ENCODE results near the gene BEX2.
"Not testable (repeated sequence)": the region's sequence is repeated elsewhere in the genome, so short reads cannot be mapped to it uniquely, and the experiment has no call there.

Gene BEX2

DNA sequence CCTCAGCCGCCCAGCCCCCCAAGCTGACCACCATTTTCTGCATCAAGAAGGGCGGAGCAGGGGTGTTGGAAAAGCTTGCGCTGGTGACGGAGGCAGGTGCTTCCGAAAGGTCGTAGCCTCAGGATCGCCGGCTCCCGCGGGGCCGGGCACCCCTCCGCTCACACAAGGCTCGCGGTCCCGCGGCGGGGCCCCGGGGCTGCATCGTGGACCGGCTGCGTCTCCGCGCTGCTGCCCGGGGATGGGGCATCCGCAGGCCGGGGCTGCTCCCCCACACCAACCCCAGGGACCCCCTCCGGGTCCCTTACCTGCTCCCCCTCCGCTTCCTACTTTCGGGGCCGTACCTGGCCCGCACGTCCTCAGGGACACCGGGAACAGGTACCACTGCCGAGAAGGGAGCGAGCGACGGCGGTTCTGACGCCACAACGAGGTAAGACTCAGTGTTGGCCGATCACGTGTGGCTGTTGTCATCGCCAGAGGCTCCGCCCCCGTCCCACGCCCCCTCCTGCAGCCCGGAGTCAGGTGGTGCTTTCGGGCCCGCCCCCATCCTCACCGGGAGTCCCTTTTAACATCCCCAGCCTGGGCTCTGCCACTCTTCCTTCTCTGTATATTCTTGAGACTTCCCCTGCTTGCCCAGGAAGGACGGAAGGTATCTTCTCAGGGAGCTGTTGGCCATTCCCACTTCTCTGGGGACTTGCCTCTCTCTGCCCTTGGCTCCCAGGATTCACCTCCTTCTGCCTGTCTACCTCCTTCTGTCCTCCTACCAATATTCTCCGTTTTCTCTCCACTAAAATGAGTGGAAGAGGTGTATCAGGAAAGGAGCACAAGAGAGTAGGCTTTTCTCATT lies at the start of gene BEX2:
Gene BEX2, minus strand, starts transcription at position 436 of the 844 bp plus-strand sequence. CDS start 1,014 bp downstream, outside the sequence.
- peak; percentile 70 for DNase-seq (ENCODE audit: low read depth)

DNA sequence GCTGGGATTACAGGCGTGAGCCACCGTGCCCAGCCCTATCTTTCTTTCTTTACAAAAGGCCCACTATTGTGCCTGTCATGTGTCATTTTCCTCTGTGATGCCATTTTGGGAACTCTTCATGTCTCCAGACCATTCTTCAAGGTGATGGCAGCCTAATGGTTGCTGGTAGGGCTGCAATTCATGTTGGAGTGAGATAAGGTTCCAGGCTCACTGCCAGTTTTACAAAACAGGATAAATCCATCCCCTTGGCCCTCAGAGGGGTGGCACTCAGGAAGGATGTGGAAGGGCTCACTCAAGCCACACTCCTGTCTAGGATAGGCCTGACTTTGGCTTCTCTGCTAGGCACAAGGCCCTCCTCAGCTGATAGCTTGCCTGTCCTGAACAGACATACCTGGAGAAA lies 49.3 kb upstream of the BEX2 start:
- DNase-seq (ENCODE audit: low read depth) = no peak

DNA sequence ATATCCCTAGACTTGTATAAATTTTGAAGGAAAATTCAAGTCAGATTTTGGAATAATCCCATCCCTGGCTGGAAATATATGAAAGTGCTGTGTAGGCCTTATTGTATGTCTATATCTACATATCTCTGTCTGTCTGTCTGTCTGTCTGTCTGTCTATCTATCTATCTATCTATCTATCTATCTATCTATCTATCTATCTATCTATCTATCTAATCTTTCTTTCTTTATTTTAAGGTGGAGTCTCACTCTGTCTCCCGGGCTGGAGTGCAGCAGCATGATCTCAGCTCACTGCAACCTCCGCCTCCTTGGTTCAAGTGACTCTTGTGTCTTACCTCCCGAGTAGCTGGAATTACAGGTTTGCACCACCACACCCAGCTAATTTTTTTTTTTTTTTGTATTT lies 48.8 kb upstream of the BEX2 start:
- not testable (repeated sequence) for DNase-seq (ENCODE audit: low read depth)

DNA sequence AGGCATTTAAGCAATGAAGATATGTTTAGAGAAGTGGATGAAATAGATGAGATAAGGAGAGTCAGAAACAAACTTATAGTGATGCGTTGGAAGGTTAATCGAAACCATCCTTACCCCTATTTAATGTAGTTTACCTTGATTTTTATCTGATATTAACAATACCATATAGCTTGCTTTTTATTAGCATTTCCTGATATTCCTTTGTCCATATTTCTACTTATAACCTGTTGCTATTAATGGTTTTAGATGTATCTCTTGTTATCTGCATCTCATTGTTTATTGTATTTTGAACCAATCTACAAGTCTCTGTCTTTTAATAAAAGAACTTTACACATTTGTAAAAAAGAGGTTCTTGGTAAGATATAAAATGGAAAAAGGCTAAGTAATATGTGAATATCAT lies 47.1 kb upstream of the BEX2 start:
- DNase-seq (ENCODE audit: low read depth) = no peak

DNA sequence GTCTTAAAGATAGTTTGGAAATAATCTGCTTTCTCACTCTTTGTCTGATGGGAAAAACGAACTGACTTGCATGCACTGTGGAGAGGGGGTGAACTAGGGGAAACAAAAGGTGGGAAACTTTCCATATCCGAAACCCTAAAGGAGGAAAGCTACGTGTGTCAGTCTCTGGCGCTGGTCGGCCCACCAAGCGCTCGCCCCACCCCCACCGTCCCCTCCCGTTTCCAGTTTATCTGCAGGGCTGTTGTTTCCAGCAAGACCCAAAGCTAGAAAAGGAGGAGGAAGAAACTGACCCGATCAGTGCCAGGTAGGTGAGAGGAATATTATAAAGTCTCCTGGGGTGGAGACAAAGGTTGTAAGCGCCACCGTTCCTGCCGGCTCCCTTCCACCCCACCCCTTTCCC lies 46.1 kb upstream of the BEX2 start:
- no peak for DNase-seq (ENCODE audit: low read depth)

DNA sequence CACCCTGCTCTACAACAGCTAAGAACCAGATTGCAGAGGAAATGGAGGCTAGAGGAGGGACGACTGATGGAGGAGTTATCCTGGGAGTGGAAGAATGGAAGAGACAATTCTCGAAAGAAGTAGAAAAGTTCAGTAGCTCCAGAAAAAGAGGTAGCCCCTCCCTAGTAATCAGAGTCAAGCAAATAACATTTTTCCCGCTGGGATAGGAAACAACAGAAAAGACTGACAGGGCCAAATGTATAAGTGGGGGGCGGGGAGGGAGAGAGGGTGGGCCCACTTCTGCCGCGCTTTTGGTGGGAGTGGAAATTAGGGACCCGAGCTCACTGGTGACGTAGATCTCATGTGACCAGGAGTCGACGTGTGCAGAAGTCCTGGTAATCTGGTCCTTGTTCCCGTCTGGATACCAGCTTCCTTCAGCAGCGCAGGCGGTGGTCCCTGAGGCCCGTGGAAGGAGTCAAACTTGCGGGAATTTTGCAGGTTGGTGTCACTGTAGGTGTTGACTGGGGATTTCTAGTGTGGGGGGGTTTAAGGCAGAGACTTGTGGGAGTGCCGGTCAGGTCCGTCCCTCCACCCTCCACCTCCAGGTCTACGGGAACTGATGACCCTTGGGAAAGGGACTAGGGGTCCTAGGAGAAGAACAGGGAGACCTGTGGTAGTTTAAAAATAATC lies 45.5 kb upstream of the BEX2 start, which contains the start of gene TCEAL9:
Gene TCEAL9, plus strand, starts transcription at position 377 of the 669 bp plus-strand sequence. CDS start 1,179 bp downstream, outside the sequence.
- no peak for DNase-seq (ENCODE audit: low read depth)

DNA sequence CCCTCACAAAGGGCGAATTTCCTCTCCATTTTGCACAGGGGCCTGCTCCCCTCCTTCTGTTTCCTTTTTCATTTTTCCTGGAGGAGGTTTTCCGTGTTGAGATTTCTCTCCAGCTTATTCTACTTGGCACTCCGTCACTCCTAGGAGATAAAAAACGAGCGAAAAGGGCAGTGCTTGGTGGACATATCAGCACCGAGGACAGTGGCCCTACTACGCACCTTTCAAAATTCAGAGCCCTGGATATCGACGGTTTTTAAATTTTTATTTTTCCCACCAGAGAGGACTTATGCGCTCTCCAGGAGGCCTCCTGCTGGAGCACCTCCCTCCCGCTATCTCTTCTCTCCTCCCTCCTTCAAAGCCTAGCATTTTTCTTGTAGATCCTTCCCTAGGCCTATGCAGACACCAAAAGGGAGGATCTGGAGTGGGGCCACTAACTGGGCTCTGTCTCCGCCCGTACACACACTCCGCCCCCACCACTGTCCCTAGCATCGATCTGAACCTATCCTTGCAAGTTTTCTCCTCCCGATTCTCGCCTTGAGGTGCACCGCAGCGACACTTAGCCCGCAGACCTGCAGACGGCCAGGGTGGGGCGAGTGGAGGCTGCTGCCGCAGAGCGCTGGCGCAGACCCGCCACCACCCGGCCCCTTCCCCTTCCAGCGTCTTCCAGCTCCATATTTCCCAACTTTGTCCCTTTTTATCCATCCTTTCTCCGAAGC lies 37.0 kb upstream of the BEX2 start:
- DNase-seq (ENCODE audit: low read depth) = no peak

DNA sequence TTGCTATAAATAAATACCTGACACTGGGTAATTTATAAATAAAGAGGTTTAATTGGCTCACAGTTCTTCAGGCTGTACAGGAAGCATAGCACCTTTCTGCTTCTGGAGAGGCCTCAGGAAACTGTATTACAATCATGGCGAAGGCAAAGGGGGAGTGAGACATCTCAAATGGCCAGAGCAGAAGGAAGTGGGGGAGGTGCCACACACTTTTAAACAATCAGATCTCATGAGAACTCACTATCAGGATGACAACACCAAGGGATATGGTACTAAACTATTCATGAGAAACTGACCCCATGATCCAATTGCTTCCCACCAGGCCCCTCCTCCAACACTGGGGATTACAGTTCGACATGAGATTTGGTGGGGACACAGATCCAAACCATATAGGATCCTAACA lies 33.8 kb upstream of the BEX2 start:
- no peak for DNase-seq (ENCODE audit: low read depth)

DNA sequence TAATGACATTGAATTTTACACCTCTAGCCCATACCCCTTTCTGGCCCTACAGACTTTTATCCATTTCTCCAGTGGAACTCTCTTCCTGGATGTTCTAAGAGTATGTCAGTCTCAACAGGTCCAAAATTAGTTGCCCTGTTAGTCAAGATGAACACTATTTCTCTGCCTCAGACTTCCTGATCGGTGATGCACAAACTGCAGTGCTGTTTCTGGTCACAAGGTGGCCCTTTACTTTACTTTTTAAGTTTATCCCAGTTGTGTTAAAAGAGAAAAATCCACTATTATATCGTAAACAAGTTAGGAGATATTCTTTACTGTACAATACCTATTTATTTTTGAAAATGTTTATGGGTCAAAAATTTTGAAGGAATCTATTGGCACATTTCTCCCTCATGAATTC lies 32.3 kb upstream of the BEX2 start:
- DNase-seq (ENCODE audit: low read depth) = peak; percentile 13

DNA sequence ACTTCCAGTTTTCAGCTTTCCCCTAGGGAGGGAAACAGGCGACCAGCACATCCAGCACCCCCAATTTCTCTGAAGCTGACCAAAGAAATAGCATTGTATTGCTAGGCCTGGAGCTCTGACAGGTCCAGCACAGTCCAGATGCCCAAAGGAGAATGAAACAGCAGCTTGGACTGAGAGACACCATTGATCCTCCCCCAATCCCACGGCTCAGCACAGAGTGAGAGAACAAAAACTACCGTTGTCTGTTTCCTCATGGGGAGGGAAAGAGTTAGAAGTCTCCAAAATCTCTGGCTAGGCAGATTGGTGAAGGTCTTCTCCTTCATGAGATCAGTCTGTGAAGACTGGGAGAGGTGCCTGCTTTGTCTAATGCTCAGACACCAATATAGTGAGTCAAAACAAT lies 27.9 kb upstream of the BEX2 start:
- DNase-seq (ENCODE audit: low read depth) = no peak

DNA sequence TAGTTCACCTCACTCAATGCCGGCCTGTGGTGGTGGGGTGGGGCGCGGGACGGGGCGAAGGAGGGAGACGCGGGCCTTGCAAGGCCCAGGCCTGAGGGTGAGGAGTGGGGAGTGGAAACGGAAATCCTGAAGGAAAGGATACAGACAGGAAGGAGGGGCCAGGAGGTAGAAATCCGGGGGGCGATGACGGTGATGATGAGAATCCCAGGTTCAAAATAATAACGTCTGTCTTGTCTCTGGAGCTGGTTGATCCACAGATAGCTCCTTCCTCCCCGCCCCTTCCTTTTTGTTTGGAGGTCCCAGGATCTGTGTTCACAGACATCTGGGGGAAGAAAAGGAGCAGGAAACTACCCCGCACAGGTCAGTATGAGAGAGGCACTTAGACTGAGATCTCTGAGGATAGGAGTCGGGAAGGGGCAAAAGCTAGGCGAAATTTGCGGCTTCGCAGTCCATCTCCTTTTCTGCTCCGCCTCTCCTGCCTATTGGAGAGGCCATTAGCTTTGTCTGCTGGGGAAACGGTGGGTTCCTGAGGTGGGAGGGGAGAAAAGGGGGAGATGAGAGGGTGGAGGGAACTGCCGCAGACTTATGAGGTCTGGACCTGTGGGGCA lies 20.0 kb upstream of the BEX2 start:
- no peak for DNase-seq (ENCODE audit: low read depth)

DNA sequence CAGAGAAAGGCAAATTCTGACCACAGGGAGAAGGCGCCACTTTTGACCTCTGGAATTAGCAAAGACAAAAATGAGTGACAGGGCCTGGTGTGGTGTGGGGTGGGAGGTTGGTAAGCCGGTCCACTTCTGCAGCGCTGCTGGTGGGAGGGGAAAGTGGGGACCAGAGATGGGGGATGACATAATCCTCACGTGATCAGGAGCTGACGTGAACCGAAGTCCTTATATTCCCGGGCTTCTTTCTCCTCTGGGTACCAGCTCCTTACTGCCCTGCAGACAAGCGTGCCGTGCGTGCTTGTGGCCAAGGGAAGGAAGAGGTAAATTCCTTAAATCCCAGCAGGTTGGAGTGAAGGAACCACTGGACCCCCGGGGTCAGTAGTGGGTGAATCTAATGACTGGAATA lies 19.2 kb upstream of the BEX2 start, which contains the start of gene TCEAL7:
Gene TCEAL7, plus strand, starts transcription at position 249 of the 400 bp plus-strand sequence. CDS start 1,165 bp downstream, outside the sequence.
- DNase-seq (ENCODE audit: low read depth) = no peak

DNA sequence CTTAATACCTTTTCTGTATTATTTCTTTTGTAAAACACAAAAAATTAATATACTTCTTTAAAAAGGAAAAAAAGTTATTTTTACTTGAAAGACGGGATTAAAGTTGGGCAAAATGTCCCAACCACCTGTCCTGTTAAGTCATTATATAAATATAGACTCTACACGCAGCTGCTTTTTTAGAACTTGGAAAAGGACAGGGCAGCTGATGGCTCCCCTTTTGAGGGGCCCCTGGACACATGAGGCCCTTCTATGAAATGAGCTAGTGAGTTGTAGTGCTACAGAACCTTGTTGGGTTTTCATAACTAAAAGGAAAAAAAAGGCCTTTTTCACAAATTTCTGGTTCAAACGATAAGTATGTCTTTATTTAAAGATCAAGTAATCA lies 600 bp upstream of the BEX2 start:
- DNase-seq (ENCODE audit: low read depth) = no peak

DNA sequence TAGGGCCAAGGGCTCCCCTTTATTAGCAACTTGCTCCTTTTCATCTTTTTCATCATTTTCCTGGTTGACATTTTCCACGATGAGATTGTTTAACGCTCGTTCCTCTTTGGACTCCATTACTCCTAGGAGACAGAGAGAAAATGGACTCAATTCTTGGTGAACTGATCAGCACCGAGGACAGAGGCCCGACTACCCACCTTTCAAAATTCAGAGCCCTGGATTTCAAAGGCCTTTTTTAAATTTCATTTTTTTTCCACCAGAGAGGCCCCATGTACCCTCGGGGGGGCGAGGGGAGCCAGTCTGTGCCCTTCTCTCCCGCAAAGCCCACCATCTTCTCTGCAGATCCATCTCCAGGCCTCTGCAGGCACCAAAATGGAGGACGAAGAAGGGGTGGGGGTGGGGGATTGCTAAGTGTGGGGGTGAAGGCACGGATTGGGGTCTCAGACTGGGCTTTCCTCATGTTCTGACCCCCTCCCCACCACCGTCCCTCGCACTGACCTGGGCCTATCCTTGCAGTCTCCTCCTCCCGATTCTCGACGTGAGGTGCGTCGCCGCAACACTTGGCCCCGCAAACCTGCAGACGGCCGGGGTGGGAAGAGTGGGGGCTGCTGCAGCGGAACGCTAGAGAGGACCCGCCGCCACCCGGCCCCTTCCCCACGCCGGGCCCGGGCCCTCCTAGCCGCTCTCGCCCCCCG lies 783 bp downstream of the BEX2 start:
- no peak for DNase-seq (ENCODE audit: low read depth)

DNA sequence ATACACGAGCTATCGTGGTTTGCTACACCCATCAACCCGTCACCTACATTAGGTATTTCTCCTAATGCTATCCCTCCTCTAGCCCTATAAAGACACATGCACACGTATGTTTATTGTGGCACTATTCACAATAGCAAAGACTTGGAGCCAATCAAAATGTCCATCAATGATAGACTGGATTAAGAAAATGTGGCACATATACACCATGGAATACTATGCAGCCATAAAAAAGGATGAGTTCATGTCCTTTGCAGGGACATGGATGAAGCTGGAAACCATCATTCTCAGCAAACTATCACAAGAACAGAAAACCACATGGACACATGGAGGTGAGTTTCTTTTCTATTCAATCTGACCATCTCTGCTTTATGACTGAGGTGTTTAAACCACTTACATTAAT lies 5.1 kb downstream of the BEX2 start:
- not testable (repeated sequence) for DNase-seq (ENCODE audit: low read depth)

DNA sequence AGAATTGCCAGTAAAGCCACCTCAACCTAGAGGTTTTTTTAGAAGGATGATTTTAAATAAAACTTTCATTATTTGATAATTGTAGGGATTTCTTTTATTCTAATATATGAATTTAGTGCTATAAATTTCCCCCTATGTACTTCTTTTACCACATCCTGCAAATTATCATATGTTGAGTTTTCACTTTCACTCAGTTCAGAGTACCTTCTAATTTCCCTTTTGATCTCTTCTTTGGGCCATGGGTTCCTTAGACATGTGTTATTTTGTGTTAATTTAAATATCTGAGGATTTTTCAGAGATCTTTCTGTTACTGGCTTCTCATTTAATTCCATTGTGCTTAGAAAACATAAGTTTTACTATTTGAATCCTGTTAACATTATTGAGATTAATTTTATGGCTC lies 6.1 kb downstream of the BEX2 start:
- no peak for DNase-seq (ENCODE audit: low read depth)

DNA sequence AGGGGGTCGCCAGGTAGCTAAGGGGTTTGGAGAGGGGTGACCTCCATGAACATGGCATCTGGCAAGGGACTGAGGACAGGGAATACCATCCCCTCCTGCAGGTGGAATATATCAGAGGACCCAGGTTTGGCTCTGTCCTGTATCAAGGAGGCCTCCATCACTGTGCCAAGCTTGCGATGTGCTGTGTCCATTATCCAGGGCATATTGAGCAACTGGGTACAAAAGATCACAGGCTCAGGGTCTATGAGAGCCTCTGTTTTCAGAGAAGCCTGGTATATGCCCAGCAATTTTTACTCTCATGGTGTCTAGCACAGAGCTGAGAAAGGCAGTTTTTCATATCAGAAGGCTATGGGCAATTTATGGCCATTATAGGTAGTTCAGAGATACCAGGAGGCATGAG lies 17.7 kb downstream of the BEX2 start:
- DNase-seq (ENCODE audit: low read depth) = no peak

DNA sequence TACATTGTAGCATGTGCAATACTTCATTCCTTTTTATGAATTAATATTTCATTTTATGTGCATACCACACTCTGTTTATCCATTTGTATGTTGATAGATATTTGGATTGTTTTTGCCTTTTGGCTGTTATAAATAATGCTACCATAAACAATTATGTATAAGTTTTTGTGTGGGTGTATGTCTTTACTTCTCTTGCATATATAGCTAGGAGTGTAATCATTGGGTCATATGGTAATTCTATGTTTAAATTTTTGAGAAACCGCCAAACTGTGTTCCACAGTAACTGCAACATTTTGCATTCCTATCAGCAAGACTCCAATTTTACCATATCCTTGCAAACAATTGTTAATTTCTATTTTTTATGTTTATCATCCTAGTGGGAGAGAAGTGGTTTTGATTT lies 31.2 kb downstream of the BEX2 start:
- DNase-seq (ENCODE audit: low read depth) = no peak

DNA sequence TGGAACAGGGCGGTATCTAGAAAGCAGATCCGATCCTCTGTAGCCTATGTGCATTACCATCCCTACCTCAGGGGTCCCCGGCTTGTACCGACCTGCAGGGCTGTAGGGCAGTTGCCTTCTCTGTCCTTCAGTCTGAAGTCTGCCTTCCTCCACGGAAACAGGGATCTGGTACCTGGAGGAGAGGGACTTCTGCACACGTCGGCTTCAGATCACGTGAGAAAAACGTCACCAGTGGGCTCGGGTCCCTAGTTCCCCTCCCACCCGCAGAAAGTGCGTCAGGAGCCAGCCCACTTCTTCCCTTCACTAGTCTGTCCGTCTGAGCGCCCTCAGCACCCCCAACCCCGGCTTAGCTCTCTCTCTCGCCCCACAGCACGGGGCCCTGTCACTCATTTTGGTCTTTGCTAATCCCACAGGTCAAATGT lies 34.2 kb downstream of the BEX2 start, which contains the start of gene TCEAL5:
Gene TCEAL5, minus strand, starts transcription at position 170 of the 422 bp plus-strand sequence. CDS start 2,187 bp downstream, outside the sequence.
- DNase-seq (ENCODE audit: low read depth) = no peak

DNA sequence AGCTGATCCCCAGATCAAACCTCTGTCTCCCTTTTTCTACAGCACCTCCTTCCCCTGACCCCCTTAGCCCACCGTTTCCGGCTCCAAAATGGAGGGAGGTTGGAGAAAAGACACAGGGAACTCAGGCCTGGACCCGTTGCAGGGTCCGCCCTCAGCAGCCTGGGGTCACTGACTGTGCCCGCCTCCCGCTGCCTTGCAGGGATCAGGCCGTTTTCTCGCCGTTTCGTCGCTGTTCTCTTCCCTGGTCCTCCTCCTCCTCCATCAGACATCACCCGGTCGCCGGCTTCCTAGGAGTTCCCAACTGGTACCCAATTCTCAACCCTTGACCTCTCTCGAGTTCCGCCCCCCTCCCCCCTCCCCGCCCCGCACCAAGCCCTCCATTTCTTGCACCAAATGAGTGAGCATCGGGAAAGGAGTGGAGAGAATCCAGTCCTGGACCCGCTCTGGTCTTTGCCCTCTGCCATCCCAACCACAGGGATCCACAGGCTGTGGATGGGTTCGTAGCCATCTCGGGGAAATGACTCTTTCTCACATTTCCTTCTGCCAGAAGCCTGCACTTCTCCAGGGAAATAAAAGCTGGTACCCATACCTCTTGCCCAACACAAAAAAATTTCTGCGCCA lies 34.7 kb downstream of the BEX2 start:
- no peak for DNase-seq (ENCODE audit: low read depth)

DNA sequence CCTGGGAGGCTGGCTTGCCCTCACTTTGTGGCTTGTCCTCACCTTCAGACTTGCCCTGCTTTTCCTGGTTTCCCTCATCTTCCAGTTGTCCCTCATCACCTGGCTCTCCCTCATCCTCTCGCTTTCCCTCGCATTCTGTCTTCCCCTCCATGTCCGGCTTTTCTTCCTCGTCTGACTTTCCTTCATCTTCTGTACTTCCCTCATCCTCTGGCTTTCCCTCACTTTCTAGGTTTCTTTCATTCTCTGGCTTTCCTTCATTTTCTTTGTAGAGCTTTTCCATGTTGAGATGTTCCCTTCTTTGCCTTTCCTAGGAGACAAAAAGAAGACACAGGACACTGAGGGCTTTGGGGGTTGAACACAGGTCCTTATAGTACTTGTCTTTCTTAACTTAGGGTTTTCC lies 36.5 kb downstream of the BEX2 start:
- DNase-seq (ENCODE audit: low read depth) = no peak

All from activated T-cell treated with anti-CD3 and anti-CD28 coated beads for 24 hours (primary cell).